NB4 (cell line): ENCODE results near the gene MORF4L2.

ENCODE experiments used
- POLR2A ChIP-seq: IDR thresholded peaks from 2 replicates; pipeline ENCODE4 v1.6.1; 2011; ENCODE audit warnings: mild to moderate bottlenecking; ENCODE audit not compliant: insufficient read length; ENCODE audit errors: extremely low read depth
- TF ChIP-seq, protein P1 (sequence below): IDR thresholded peaks from one replicate; pipeline ENCODE4 v1.5.1; 2012; ENCODE audit warnings: low read depth, low read length
- TF ChIP-seq, protein P2 (sequence below): IDR thresholded peaks from 2 replicates; pipeline ENCODE4 v1.6.1; 2011; ENCODE audit warnings: low read depth, low read length

DNA sequence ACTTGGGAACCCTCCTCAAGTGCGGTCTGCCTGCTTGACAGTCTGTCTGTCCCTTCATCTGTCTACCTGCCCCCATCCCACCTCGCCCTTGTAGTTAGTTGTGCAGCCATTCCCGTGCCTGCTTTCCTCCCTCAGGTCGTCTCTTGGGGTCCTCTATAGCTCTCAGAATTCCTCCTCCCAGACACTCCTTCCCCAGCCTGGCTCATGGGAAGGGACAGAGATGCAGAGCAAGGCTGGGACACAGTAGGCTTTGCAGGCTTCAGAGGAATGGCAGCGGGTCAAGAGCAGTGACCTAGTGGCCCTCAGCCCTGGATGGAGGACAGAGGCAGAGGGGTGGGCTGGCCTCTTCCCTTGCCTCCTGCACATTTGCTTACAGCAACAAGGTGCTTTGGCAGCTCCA lies 42.5 kb upstream of the MORF4L2 start:
- TF ChIP-seq, protein P1, sequence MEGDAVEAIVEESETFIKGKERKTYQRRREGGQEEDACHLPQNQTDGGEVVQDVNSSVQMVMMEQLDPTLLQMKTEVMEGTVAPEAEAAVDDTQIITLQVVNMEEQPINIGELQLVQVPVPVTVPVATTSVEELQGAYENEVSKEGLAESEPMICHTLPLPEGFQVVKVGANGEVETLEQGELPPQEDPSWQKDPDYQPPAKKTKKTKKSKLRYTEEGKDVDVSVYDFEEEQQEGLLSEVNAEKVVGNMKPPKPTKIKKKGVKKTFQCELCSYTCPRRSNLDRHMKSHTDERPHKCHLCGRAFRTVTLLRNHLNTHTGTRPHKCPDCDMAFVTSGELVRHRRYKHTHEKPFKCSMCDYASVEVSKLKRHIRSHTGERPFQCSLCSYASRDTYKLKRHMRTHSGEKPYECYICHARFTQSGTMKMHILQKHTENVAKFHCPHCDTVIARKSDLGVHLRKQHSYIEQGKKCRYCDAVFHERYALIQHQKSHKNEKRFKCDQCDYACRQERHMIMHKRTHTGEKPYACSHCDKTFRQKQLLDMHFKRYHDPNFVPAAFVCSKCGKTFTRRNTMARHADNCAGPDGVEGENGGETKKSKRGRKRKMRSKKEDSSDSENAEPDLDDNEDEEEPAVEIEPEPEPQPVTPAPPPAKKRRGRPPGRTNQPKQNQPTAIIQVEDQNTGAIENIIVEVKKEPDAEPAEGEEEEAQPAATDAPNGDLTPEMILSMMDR = no peak
- no peak for TF ChIP-seq POLR2A
- TF ChIP-seq, protein P2, sequence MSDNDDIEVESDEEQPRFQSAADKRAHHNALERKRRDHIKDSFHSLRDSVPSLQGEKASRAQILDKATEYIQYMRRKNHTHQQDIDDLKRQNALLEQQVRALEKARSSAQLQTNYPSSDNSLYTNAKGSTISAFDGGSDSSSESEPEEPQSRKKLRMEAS = no peak
